Heart right ventricle (tissue), 16 donors: ENCODE measurements around the gene SLCO2B1. TPM values are rescaled to one million over a fixed set of nuclear protein-coding genes. Genes with fewer than 3 reads are reported as not detected.

Source experiments
- ATAC-seq, 8 donors: fragments of 200-7000 bp; cut with Tn5 transposase; one replicate each; pipeline ENCODE4 v1.9.1; 2020; ENCODE audit warnings: mild to moderate bottlenecking in 8 of 8, moderate library complexity in 8 of 8, moderate number of reproducible peaks in 1 of 8
- DNase-seq, 2 donors: peaks; one replicate each; pipeline ENCODE4 v3.0.0-alpha.2; 2020
- H3K27ac ChIP-seq, 10 donors: fragments of 200-600 bp; sonication (generic) in 2 of 10; one replicate each; pipeline versions ENCODE4 v1.5.0 to v1.8.0; 2020 to 2022; ENCODE audit warnings: mild to moderate bottlenecking in 3 of 10
- H3K27me3 ChIP-seq, 7 donors: fragments of 200-600 bp; one replicate each; pipeline ENCODE4 v1.8.0; 2021 to 2022; ENCODE audit warnings: mild to moderate bottlenecking in 2 of 7
- H3K36me3 ChIP-seq, 9 donors: fragments of 200-600 bp; sonication (generic) in 1 of 9; one replicate each; pipeline versions ENCODE4 v1.5.0 to v1.8.0; 2020 to 2022; ENCODE audit warnings: mild to moderate bottlenecking in 2 of 9
- H3K4me1 ChIP-seq, 9 donors: fragments of 200-600 bp; sonication (generic) in 1 of 9; one replicate each; pipeline versions ENCODE4 v1.5.0 to v1.8.0; 2020 to 2022; ENCODE audit warnings: mild to moderate bottlenecking in 4 of 9
- H3K4me3 ChIP-seq, 10 donors: fragments of 200-600 bp; sonication (generic) in 2 of 10; one replicate each; pipeline versions ENCODE4 v1.5.0 to v1.8.0; 2020 to 2022; ENCODE audit warnings: mild to moderate bottlenecking in 7 of 10, moderate library complexity in 2 of 10
- H3K9me3 ChIP-seq, 11 donors: fragments of 200-600 bp in 10 of 11; sonication (generic) in 2 of 11; one replicate each; pipeline versions ENCODE4 v1.5.0 to v1.8.0; 2013 to 2022; ENCODE audit warnings: mild to moderate bottlenecking in 2 of 11, control low read depth in 1 of 11, moderate library complexity in 1 of 11
- CTCF ChIP-seq, 9 donors: fragments of 200-600 bp; sonication (generic) in 2 of 9; IDR thresholded peaks; one replicate each; pipeline versions ENCODE4 v1.5.0 to v1.8.0; 2021 to 2022; ENCODE audit warnings: antibody characterized with exemption in 9 of 9, mild to moderate bottlenecking in 5 of 9, moderate library complexity in 1 of 9
- WGBS, 2 donors: extraction: QIAGEN DNeasy Blood & Tissue Kit; methylation state at CpG; one replicate each; pipeline ENCODE4 v1.1.7; 2013; ENCODE audit warnings: inconsistent platforms in 1 of 2; 5-methylcytosine and 5-hydroxymethylcytosine counted together
- intact Hi-C, 10 donors: fragments of 100-400 bp; cut with DNase I; formaldehyde crosslinking; loops; one replicate each; pipeline versions ENCODE4 v1.11.1 to v1.14.2; 2022
- polyA plus RNA-seq, 2 donors: library from polyadenylated mRNA; stranded (reverse); fragments of 200-250 nt; gene quantifications; one replicate each; pipeline ENCODE4 v1.2.3, GENCODE V29; 2013
- total RNA-seq, 10 donors: library from RNA; stranded (reverse); fragmentation: NEBNext Ultra II Directional in 3 of 10; extraction: Animal tissue kit (Norgen Biotek cat#: 25700) in 3 of 10; gene quantifications; one replicate each; pipeline versions ENCODE4 v1.2.1 to v1.2.4, GENCODE V29; 2021 to 2023
- donor health status: Arrhythmogenic right ventricular cardiomyopathy.
- donor health status: ischemic (EF 13 %, LVEDD 7.1; RV severe dilation, severe dysfunction).
- donor health status: healthy with polysubstance abuse.
- donor health status: DM: no; HTN: yes; CAD: no.
- donor health status: DM: no; HTN: no; CAD: no.
- donor health status: ischemic (EF 25% LVEDD 6.9; RV normal size, moderate dysfunction).
- donor health status: ischemic (EF 25% LVEDD 5.7; RV mildly dilated, moderate dysfunction).
- donor health status: healthy.
- donor health status: DM: yes; HTN: yes; CAD: no.
- donor health status: Ischemic cardiomyopathy.
- donor health status: ischemic (EF 35%, LVEDD 5.7; RV mildly dilated, moderate dysfunction).
- donor health status: nonischemic (EF 11% LVEDD 7.7; RV severe dilation, severe dysfunction).
- donor health status: DM: yes; HTN: yes; CAD: no.
- donor health status: PGD.
- donor health status: ischemic (EF 29% LVEDD 5.4; RV normal size, mild dysfunction).
- donor health status: nonischemic (EF 23%, LVEDD 6.1; RV moderate dilation, normal function).

The SLCO2B1 gene
- total and polyA plus RNA-seq, 12 donors, result 5.2 to 69.0 (median 16.9) TPM

- 93 to 95% methylated on average over 2 of the region's 2 CpGs for whole genome bisulfite sequencing, 2 donors
- Histone ChIP-seq H3K9me3 (no peaks in the 10 kb centered on the region), H3K4me1 (peaks cover 5 to 75% (median 44%) of the 10 kb centered on the region in 9 donors), H3K27me3 (no peaks in the 10 kb centered on the region), H3K27ac (peak overlapping the region in 5 of 10 donors; percentile 1 to 78 (median 19)), H3K4me3 (no peak overlapping the region), H3K36me3 (peaks cover 0 to 75% (median 0%) of the 10 kb centered on the region in 9 donors)
- no peak for TF ChIP-seq CTCF (IDR thresholded peaks at IDR 0.05)
- intact Hi-C loops, result no loop called here
- no peak for ATAC-seq
- no peak for DNase-seq
Observed at GRCh38 chr11:75190652-75191329, 39.9 kb downstream of the SLCO2B1 start.

- peak in 6 of 8 donors; percentile 11 to 39 (median 22) for ATAC-seq
- WGBS, 2 donors, result 53 to 62% methylated on average over 3 of the region's 3 CpGs
- no peak for DNase-seq
- Histone ChIP-seq H3K27ac (peak overlapping the region in 2 of 10 donors; percentile 19 to 47), H3K4me3 (no peak overlapping the region), H3K9me3 (no peaks in the 10 kb centered on the region), H3K27me3 (no peaks in the 10 kb centered on the region), H3K36me3 (peaks cover 0 to 77% (median 0%) of the 10 kb centered on the region in 9 donors), H3K4me1 (peaks cover 5 to 78% (median 49%) of the 10 kb centered on the region in 9 donors)
- TF ChIP-seq CTCF (IDR thresholded peaks at IDR 0.05), result no peak
- intact Hi-C loops, result no loop called here
Observed at GRCh38 chr11:75191330-75191717, 40.4 kb downstream of the SLCO2B1 start.

DNA sequence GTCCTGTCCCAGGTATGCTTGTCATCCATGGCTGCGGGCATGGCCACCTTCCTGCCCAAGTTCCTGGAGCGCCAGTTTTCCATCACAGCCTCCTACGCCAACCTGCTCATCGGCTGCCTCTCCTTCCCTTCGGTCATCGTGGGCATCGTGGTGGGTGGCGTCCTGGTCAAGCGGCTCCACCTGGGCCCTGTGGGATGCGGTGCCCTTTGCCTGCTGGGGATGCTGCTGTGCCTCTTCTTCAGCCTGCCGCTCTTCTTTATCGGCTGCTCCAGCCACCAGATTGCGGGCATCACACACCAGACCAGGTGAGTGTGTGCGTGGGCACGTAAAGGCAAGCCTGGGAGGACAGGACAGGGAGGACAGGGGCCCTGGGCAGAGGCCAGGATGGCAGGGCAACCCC is 42.4 kb downstream of the SLCO2B1 start:
- Histone ChIP-seq H3K27ac (peak overlapping the region in 6 of 10 donors; percentile 25 to 60 (median 44)), H3K4me3 (no peak overlapping the region), H3K4me1 (peaks cover 5 to 80% (median 55%) of the 10 kb centered on the region in 9 donors), H3K36me3 (peaks cover 0 to 78% (median 0%) of the 10 kb centered on the region in 9 donors), H3K27me3 (no peaks in the 10 kb centered on the region), H3K9me3 (no peaks in the 10 kb centered on the region)
- 96 to 97% methylated on average over 15 of the region's 15 CpGs for WGBS, 2 donors
- no peak for TF ChIP-seq CTCF (IDR thresholded peaks at IDR 0.05)
- no peak for ATAC-seq
- intact Hi-C loops, result no loop called here
- no peak for DNase-seq

- intact Hi-C loops, result no loop called here
- peaks cover 0 to 79% (median 0%) of the 10 kb centered on the region in 9 donors for H3K36me3 ChIP-seq
- H3K4me1 ChIP-seq, result peaks cover 5 to 76% (median 55%) of the 10 kb centered on the region in 9 donors
- TF ChIP-seq CTCF (IDR thresholded peaks at IDR 0.05), result no peak
- no peak for ATAC-seq
- no peak for DNase-seq
- no peak overlapping the region for H3K4me3 ChIP-seq
- no peaks in the 10 kb centered on the region for H3K9me3 ChIP-seq
- peak overlapping the region in 6 of 10 donors; percentile 36 to 60 (median 44) for H3K27ac ChIP-seq
- 60 to 66% methylated on average over 2 of the region's 2 CpGs for WGBS, 2 donors
- H3K27me3 ChIP-seq, result no peaks in the 10 kb centered on the region
Observed at GRCh38 chr11:75193711-75194110, 42.8 kb downstream of the SLCO2B1 start.
